Endothelial cell (in vitro differentiated cells): ENCODE measurements around the gene GAD2. TPM values are rescaled to one million over a fixed set of nuclear protein-coding genes. Genes with fewer than 3 reads are reported as not detected.

Source experiments
- DNase-seq: peaks from one replicate; pipeline ENCODE4 v3.0.0; 2021; ENCODE audit warnings: low spot score
- H3K27ac Mint-ChIP-seq: one replicate; pipeline ENCODE4 v1.8.0; 2021; ENCODE audit warnings: mixed read lengths, inconsistent platforms; ENCODE audit not compliant: unreplicated experiment
- H3K27me3 Mint-ChIP-seq: one replicate; pipeline ENCODE4 v1.8.0; 2021; ENCODE audit warnings: mild to moderate bottlenecking, moderate library complexity, mixed read lengths, inconsistent platforms; ENCODE audit not compliant: unreplicated experiment
- H3K36me3 Mint-ChIP-seq: one replicate; pipeline ENCODE4 v1.8.0; 2021; ENCODE audit warnings: mild to moderate bottlenecking, low read depth, mixed read lengths, inconsistent platforms; ENCODE audit not compliant: unreplicated experiment
- H3K4me1 Mint-ChIP-seq: one replicate; pipeline ENCODE4 v1.8.0; 2021; ENCODE audit warnings: mild to moderate bottlenecking, mixed read lengths, inconsistent platforms; ENCODE audit not compliant: unreplicated experiment
- H3K4me3 Mint-ChIP-seq: one replicate; pipeline ENCODE4 v1.8.0; 2021; ENCODE audit warnings: mild to moderate bottlenecking, mixed read lengths, inconsistent platforms; ENCODE audit not compliant: unreplicated experiment
- H3K9me3 Mint-ChIP-seq: one replicate; pipeline ENCODE4 v1.8.0; 2021; ENCODE audit warnings: mixed read lengths, inconsistent platforms; ENCODE audit not compliant: unreplicated experiment
- total RNA-seq: library from RNA; stranded (reverse); fragmentation: NEBNext Ultra II Directional; extraction: Animal tissue kit (Norgen Biotek cat#: 25700); gene quantifications from one replicate; pipeline ENCODE4 v1.2.1, GENCODE V29; 2021; ENCODE audit not compliant: unreplicated experiment
- TF ChIP-seq, protein P1 (sequence below): fragments of 200-600 bp; sonication (generic); IDR thresholded peaks from one replicate; pipeline ENCODE4 v1.5.0; 2021; ENCODE audit warnings: antibody characterized with exemption; ENCODE audit not compliant: unreplicated experiment

GAD2 gene
- total RNA-seq, 1 donor from 2014 or later, result 0.90 TPM

- Mint-ChIP-seq H3K4me3 (peak overlapping the region; percentile 79), H3K27ac (no peak overlapping the region), H3K9me3 (no peaks in the 10 kb centered on the region), H3K36me3 (peaks cover 4% of the 10 kb centered on the region), H3K27me3 (peaks cover 24% of the 10 kb centered on the region), H3K4me1 (peaks cover 42% of the 10 kb centered on the region)
- no peak for DNase-seq
- TF ChIP-seq, protein P1, sequence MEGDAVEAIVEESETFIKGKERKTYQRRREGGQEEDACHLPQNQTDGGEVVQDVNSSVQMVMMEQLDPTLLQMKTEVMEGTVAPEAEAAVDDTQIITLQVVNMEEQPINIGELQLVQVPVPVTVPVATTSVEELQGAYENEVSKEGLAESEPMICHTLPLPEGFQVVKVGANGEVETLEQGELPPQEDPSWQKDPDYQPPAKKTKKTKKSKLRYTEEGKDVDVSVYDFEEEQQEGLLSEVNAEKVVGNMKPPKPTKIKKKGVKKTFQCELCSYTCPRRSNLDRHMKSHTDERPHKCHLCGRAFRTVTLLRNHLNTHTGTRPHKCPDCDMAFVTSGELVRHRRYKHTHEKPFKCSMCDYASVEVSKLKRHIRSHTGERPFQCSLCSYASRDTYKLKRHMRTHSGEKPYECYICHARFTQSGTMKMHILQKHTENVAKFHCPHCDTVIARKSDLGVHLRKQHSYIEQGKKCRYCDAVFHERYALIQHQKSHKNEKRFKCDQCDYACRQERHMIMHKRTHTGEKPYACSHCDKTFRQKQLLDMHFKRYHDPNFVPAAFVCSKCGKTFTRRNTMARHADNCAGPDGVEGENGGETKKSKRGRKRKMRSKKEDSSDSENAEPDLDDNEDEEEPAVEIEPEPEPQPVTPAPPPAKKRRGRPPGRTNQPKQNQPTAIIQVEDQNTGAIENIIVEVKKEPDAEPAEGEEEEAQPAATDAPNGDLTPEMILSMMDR, result no peak
Measured at GRCh38 chr10:26214551-26215395, 1.8 kb upstream of the GAD2 start.

GRCh38 chr10:26215396-26215934 is 1.1 kb upstream of the GAD2 start:
- DNase-seq, result no peak
- H3K9me3 Mint-ChIP-seq, result no peaks in the 10 kb centered on the region
- peaks cover 24% of the 10 kb centered on the region for H3K27me3 Mint-ChIP-seq
- peak overlapping the region; percentile 87 for H3K4me3 Mint-ChIP-seq
- TF ChIP-seq, protein P1, result no peak
- H3K36me3 Mint-ChIP-seq, result peaks cover 4% of the 10 kb centered on the region
- no peak overlapping the region for H3K27ac Mint-ChIP-seq
- peaks cover 42% of the 10 kb centered on the region for H3K4me1 Mint-ChIP-seq

- Mint-ChIP-seq H3K27ac (no peak overlapping the region), H3K4me1 (peaks cover 42% of the 10 kb centered on the region), H3K36me3 (peaks cover 4% of the 10 kb centered on the region), H3K9me3 (no peaks in the 10 kb centered on the region), H3K4me3 (peak overlapping the region; percentile 87), H3K27me3 (peaks cover 26% of the 10 kb centered on the region)
- TF ChIP-seq, protein P1, result no peak
- peak; percentile 79 for DNase-seq
Measured at GRCh38 chr10:26215935-26216584, 514 bp upstream of the GAD2 start.

DNA sequence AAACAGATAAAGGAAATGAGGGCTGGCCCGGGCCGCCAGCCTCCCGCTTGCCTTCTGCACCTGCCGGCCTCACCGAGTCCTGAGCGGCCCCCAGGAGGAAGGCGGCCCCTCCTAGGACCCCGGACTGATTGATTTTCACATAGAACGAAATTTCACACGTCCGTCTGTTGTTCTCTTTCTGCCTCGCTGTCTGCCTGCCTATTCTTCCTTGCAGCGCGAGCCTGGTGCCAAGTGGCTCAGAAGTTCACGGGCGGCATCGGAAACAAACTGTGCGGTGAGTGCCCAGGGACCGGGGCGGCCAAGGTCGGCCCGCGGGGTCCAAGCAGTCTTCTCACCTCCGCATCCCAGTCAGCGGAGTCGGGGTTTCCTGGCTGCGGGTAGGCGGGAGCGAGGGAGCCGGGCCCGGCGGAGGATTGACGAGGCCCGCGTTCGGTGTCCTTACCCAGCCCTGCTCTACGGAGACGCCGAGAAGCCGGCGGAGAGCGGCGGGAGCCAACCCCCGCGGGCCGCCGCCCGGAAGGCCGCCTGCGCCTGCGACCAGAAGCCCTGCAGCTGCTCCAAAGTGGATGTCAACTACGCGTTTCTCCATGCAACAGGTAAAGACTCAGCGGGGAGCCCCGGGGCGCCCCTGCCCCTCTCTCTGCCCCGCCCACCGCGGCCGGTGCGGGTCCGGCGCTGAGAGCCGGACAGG is 967 bp downstream of the GAD2 start:
- TF ChIP-seq, protein P1, result no peak
- Mint-ChIP-seq H3K4me3 (peak overlapping the region; percentile 71), H3K27me3 (peaks cover 25% of the 10 kb centered on the region), H3K27ac (no peak overlapping the region), H3K9me3 (no peaks in the 10 kb centered on the region), H3K36me3 (peaks cover 4% of the 10 kb centered on the region), H3K4me1 (peaks cover 53% of the 10 kb centered on the region)
- peak; percentile 22 for DNase-seq
